ENCODE results near the gene LIN52. TPM values are rescaled to one million over a fixed set of nuclear protein-coding genes. Genes with fewer than 3 reads are reported as not detected.

LIN52 gene
- total RNA-seq (2022) (8.7 and 9.5 TPM in 2 replicates), Bru-seq, nascent RNA (percentile 67 among the genes with signal in this experiment), BruChase-seq, experiment 1, labeled RNA remaining after a 6-hour chase (percentile 56 among the genes with signal in this experiment), BruChase-seq, experiment 2, labeled RNA remaining after a 2-hour chase (percentile 64 among the genes with signal in this experiment)
- long read RNA-seq, transcript LIN52-205 (6 exons, 2,776 nt), result major isoform, 43 of 60 reads
- long read RNA-seq, partial matches to known transcripts, result 2 of 60 reads
- long read RNA-seq, other reads (novel, unspliced or antisense), result 14 of 60 reads

- BruUV-seq (replicated peaks), result no TSS peak
Measured at GRCh38 chr14:74084277-74085046, at the start of gene LIN52, which contains the start of gene ALDH6A1. Gene LIN52, plus strand, starts transcription at chr14:74084956. Its CDS starts 19 bp downstream, at chr14:74084975. Gene ALDH6A1, minus strand, starts transcription at chr14:74084453. Its CDS starts 59 bp downstream, at chr14:74084394.

GRCh38 chr14:74035556-74035955 lies 49.2 kb upstream of the LIN52 start:
- no peaks in the 10 kb centered on the region for H3K36me3 Mint-ChIP-seq (ENCODE audit: insufficient read depth, unreplicated experiment)
- no TSS peak for BruUV-seq (replicated peaks)
- no peak overlapping the region for H3K27ac Mint-ChIP-seq (ENCODE audit: low read depth, unreplicated experiment)
- H3K27me3 Mint-ChIP-seq (ENCODE audit: insufficient read depth, unreplicated experiment), result no peaks in the 10 kb centered on the region
- TF ChIP-seq, protein P1, sequence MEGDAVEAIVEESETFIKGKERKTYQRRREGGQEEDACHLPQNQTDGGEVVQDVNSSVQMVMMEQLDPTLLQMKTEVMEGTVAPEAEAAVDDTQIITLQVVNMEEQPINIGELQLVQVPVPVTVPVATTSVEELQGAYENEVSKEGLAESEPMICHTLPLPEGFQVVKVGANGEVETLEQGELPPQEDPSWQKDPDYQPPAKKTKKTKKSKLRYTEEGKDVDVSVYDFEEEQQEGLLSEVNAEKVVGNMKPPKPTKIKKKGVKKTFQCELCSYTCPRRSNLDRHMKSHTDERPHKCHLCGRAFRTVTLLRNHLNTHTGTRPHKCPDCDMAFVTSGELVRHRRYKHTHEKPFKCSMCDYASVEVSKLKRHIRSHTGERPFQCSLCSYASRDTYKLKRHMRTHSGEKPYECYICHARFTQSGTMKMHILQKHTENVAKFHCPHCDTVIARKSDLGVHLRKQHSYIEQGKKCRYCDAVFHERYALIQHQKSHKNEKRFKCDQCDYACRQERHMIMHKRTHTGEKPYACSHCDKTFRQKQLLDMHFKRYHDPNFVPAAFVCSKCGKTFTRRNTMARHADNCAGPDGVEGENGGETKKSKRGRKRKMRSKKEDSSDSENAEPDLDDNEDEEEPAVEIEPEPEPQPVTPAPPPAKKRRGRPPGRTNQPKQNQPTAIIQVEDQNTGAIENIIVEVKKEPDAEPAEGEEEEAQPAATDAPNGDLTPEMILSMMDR (IDR thresholded peaks at IDR 0.05; ENCODE audit: unreplicated experiment), result no peak
- no peaks in the 10 kb centered on the region for H3K9me3 Mint-ChIP-seq (ENCODE audit: unreplicated experiment)
- ChIA-PET CTCF (interaction anchor here (0.5 to 0.8 kb wide), 5 partner anchors 8 to 259 kb away, joined by 3 read pairs; no protein-coding TSS in a partner anchor), POLR2A (interaction anchor here (0.9 kb wide), 1 partner anchor 18 kb away, joined by 3 read pairs; no protein-coding TSS in a partner anchor)
- DNase-seq (ENCODE audit: unreplicated experiment), result no peak
- intact Hi-C loops (cut with micrococcal nuclease), result loop anchor here (5.0 kb wide), 2 partner anchors 83 to 528 kb away; partner anchors contain the start of genes COQ6 and FAM161B
- H3K4me1 Mint-ChIP-seq (ENCODE audit: insufficient read depth, unreplicated experiment), result no peaks in the 10 kb centered on the region
- H3K4me3 Mint-ChIP-seq (ENCODE audit: unreplicated experiment), result no peak overlapping the region

More at GRCh38 chr14:74084277-74085046, at the start of gene LIN52, which contains the start of gene ALDH6A1:
- peaks cover 6% of the 10 kb centered on the region for H3K36me3 Mint-ChIP-seq (ENCODE audit: insufficient read depth, unreplicated experiment)
- peaks cover 14% of the 10 kb centered on the region for H3K4me1 Mint-ChIP-seq (ENCODE audit: insufficient read depth, unreplicated experiment)
- H3K27ac Mint-ChIP-seq (ENCODE audit: low read depth, unreplicated experiment), result peak within 1 kb of the TSS; percentile 99
- POLR2A ChIA-PET, result interaction anchor here (0.6 to 4.1 kb wide), 19 partner anchors 9 to 516 kb away, joined by 3 to 33 read pairs (median 4); partner anchors contain the start of genes BBOF1, ENTPD5 and ZNF410
- H3K9me3 Mint-ChIP-seq (ENCODE audit: unreplicated experiment), result no peaks in the 10 kb centered on the region
- peak within 1 kb of the TSS; percentile 93 for H3K4me3 Mint-ChIP-seq (ENCODE audit: unreplicated experiment)
- CTCF ChIA-PET, result interaction anchor here (0.6 kb wide), 1 partner anchor 106 kb away, joined by 3 read pairs; no protein-coding TSS in a partner anchor
- DNase-seq (ENCODE audit: unreplicated experiment), result peak; percentile 100
- intact Hi-C loops (cut with micrococcal nuclease), result loop anchor here (1.0 kb wide), 1 partner anchor 66 kb away; no protein-coding TSS in a partner anchor
- TF ChIP-seq, protein P1 (IDR thresholded peaks at IDR 0.05; ENCODE audit: unreplicated experiment), result no peak
- H3K27me3 Mint-ChIP-seq (ENCODE audit: insufficient read depth, unreplicated experiment), result no peaks in the 10 kb centered on the region

DNA sequence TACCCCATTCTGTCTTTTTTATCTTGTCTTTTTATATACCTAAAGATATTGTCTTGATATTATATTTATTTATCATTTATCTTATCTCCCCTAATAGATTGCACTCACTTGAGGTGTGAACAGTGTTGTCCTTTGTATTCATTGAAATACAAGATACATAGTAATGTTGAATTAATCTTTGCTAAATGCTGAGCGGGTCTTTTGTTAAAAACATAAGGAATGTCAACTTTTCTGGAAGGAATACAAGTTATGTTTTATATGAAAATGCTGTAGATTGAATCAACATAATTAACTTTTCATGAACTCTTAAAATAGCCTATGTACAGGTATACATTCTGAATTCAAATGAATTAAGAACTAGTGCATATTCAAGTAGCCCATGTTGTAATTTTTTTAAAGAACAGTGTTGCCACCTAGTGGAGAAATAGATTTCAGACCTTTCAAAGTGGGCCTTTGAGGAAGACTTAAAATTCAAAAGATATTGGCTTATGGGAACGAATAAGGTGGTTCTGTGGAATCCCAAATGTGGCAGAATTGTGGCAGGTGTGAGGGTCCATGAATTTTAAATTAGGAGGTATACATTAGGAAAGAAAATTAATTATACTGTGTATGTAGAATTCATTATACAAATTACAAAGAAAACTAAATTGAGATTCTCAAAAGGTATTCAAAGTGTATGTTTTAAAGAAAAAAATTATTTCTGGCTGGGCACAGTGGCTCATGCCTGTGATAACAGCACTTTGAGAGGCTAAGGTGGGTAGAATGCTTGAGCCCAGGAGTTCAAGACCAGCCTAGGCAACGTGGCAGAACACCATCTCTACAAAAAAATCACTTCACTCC lies 46.5 kb upstream of the LIN52 start:
- Mint-ChIP-seq H3K9me3 (ENCODE audit: unreplicated experiment) (no peaks in the 10 kb centered on the region), H3K27me3 (ENCODE audit: insufficient read depth, unreplicated experiment) (no peaks in the 10 kb centered on the region), H3K4me3 (ENCODE audit: unreplicated experiment) (no peak overlapping the region), H3K27ac (ENCODE audit: low read depth, unreplicated experiment) (no peak overlapping the region), H3K36me3 (ENCODE audit: insufficient read depth, unreplicated experiment) (no peaks in the 10 kb centered on the region), H3K4me1 (ENCODE audit: insufficient read depth, unreplicated experiment) (no peaks in the 10 kb centered on the region)
- TF ChIP-seq, protein P1 (IDR thresholded peaks at IDR 0.05; ENCODE audit: unreplicated experiment), result peak; percentile 76
- DNase-seq (ENCODE audit: unreplicated experiment), result peak; percentile 65
- no TSS peak for BruUV-seq (replicated peaks)
- CTCF ChIA-PET, result interaction anchor here (0.8 to 1.1 kb wide), 5 partner anchors 10 to 325 kb away, joined by 3 to 5 read pairs (median 3); no protein-coding TSS in a partner anchor
- intact Hi-C loops (cut with micrococcal nuclease), result loop anchor here (2.0 to 5.0 kb wide), 3 partner anchors 86 to 531 kb away; partner anchors contain the start of genes COQ6 and FAM161B
- POLR2A ChIA-PET, result no interaction called here

All from MCF 10A (cell line).